HCT116 (cell line): ENCODE measurements around the gene PLS3.

ENCODE experiments used
- CEBPB ChIP-seq: IDR thresholded peaks from 2 replicates; pipeline ENCODE4 v1.6.1; 2012; ENCODE audit warnings: low read depth
- EZH2 ChIP-seq: fragments of 200-600 bp; sonication (generic); IDR thresholded peaks from 2 replicates; pipeline ENCODE4 v1.6.1; 2017; ENCODE audit warnings: antibody characterized with exemption, mixed run types
- MAX ChIP-seq: IDR thresholded peaks from 2 replicates; pipeline ENCODE4 v1.6.1; 2012
- POLR2A ChIP-seq: IDR thresholded peaks from 2 replicates; pipeline ENCODE4 v1.7.0; 2011; ENCODE audit warnings: borderline replicate concordance; ENCODE audit not compliant: insufficient read depth, insufficient read length; ENCODE audit errors: extremely low read depth
- SP1 ChIP-seq: IDR thresholded peaks from 2 replicates; pipeline ENCODE4 v1.6.1; 2012; ENCODE audit warnings: low read depth

GRCh38 chrX:115650449-115650848, 89.5 kb downstream of the PLS3 start:
- TF ChIP-seq SP1 = no peak
- TF ChIP-seq CEBPB = no peak
- no peak for TF ChIP-seq POLR2A
- no peak for TF ChIP-seq MAX
- TF ChIP-seq EZH2 = no peak
